C4-2B (cell line): ENCODE results near the gene DR1.

ENCODE experiments used
- CTCF ChIP-seq: fragments of 450-650 bp; conservative IDR thresholded peaks from 2 replicates; pipeline ENCODE4 v1.5.1; 2017; ENCODE audit warnings: mild to moderate bottlenecking
- ZFX ChIP-seq: fragments of 450-650 bp; IDR thresholded peaks from 2 replicates; pipeline ENCODE4 v1.6.1; 2017

- TF ChIP-seq CTCF (no peak), ZFX (no peak)
Observed at GRCh38 chr1:93317943-93318342, 27.8 kb upstream of the DR1 start.
